NCI-H146 (cell line): ENCODE results near the gene ALDH1A2.
A peak's percentile ranks its signal among the peaks of the same experiment; 100 is the strongest.
"Not testable (repeated sequence)": the region's sequence is repeated elsewhere in the genome, so short reads cannot be mapped to it uniquely, and the experiment has no call there.

Experiments used
- DNase-seq: peaks from one replicate; lab custom pipeline; 2025; lab: John Stamatoyannopoulos, UW

The ALDH1A2 gene

GRCh38 chr15:58065445-58066041 lies at the start of gene ALDH1A2:
ALDH1A2 (minus strand) TSS chr15:58065711; CDS start chr15:58065650, 61 bp downstream.
- no peak for DNase-seq

- no peak for DNase-seq
These were observed 49.3 kb upstream of the ALDH1A2 start for GRCh38 chr15:58114812-58115211.

DNA sequence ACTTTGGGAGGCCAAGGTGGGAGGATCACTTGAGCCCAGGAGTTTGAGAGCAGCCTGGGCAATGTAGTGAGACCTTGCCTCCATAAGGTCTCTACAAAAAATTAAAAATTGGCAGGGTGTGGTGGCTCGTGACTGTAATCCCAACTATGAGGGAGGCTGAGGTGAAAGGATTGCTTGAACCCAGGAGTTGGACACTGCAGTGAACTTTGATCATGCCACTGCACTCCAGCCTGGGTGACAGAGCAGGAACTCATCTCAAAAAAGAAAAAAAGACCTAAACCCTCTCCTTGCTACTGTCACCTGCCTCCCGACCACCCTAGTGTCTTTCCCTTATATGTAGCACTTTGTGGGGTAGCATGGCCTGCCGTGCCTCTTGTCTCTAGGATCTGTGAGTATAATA lies 48.9 kb upstream of the ALDH1A2 start:
- DNase-seq = no peak

GRCh38 chr15:58113358-58113757 lies 47.8 kb upstream of the ALDH1A2 start:
- not testable (repeated sequence) for DNase-seq

DNA sequence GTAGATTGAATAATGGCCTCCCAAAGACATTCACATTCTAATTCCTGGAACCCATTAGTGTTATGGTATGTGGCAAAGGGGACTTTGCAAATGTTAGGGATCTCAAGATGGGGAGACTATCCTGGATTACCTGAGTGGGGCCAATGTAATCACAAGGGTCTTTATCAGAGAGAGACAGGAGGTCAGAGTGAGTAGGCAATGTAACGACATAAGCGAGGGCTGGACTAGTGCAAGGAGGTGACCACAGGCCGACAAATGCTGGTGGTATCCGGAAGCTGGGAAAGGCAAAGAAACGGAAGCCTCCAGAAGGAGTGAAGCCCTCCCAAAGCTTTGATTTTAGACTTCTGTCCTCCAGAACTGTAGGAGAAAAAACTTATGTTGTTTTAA lies 46.2 kb upstream of the ALDH1A2 start:
- DNase-seq = no peak

GRCh38 chr15:58110999-58111717 lies 45.6 kb upstream of the ALDH1A2 start:
- DNase-seq = no peak

DNA sequence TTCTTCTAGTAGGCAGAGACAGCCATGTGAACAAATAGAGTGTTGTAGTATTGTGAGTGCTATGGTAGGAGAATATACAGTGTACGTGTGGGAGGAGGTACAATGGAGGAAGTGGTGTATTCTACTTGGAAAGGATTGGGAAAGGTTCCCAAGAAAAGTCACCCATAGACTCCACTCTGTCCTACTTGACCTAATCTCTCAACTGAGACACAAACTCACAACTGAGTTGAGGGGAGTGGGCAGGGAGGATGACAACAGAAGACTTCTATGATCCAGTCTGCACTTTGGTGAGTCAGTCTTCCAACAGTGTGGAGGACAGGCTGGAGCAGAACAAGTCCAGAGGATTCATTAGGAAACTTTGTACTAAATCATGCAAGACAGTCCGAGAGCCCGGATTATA lies 43.9 kb upstream of the ALDH1A2 start:
- DNase-seq = no peak

GRCh38 chr15:58108117-58108516 lies 42.6 kb upstream of the ALDH1A2 start:
- no peak for DNase-seq

DNA sequence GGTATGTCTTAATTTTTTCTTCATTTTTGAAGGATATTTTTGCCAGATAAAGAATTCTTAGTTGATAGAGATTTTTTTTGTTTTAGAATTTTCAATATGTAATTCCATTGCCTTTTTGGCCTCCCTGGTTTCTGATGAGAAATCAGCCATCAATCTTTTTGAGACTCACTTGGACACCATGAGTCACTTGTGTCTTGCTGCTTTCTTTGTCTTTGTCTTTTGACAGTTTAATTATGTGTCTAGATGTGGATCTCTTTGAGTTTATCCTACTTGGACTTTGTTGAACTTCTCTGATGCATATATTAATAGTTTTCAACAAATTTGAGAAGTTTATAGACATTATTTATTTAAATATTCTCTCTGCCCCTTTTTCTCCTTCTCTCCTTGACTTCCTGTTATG lies 38.0 kb upstream of the ALDH1A2 start:
- no peak for DNase-seq

GRCh38 chr15:58096529-58097084 lies 31.1 kb upstream of the ALDH1A2 start:
- DNase-seq = no peak

DNA sequence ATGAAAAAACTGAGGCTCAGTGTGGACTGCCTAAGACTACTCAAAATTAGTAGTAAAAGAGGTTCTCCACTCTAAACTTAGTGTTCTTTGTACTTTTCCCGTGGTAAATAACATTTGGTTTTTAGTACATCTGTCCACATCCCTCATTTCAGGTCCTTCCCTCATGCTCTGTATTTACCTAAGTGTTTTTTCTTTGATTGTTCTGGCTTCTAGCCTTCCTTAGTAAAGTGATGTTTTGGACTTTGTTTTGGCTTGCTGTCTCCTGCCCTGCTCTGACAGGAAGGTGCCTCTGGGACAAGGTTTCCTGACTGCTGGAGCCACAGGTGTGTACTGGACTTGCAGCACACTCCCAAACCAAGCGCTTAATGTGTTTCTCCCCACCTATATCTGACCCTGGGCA lies 29.9 kb upstream of the ALDH1A2 start:
- no peak for DNase-seq

DNA sequence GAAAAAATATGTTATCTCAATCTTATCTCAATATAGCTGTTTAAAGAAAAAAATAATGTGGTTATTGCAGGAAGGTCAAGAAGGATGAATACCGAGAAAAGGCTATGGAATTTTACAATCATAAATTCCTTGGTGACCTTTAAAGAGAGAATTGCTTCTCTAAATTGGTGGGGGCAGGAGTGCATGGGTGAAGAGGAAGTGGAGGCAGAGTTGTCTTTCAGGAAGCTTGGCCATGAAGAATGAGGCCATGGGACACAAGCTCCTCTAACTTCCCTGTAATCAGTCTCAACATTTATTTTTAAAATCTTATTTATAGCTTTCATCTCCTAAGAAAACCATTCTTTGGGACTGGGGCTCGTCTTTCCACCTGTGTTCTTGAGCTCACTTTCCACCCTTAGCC lies 22.4 kb upstream of the ALDH1A2 start:
- no peak for DNase-seq

- no peak for DNase-seq
These were observed 21.0 kb upstream of the ALDH1A2 start for GRCh38 chr15:58086491-58086890.

- DNase-seq = no peak
These were observed 18.0 kb upstream of the ALDH1A2 start for GRCh38 chr15:58083526-58083925.

- DNase-seq = no peak
These were observed 16.4 kb upstream of the ALDH1A2 start for GRCh38 chr15:58081891-58082290.

GRCh38 chr15:58081456-58081855 lies 15.9 kb upstream of the ALDH1A2 start:
- no peak for DNase-seq

- not testable (repeated sequence) for DNase-seq
These were observed 15.4 kb upstream of the ALDH1A2 start for GRCh38 chr15:58080959-58081358.

GRCh38 chr15:58080398-58080797 lies 14.9 kb upstream of the ALDH1A2 start:
- DNase-seq = no peak

DNA sequence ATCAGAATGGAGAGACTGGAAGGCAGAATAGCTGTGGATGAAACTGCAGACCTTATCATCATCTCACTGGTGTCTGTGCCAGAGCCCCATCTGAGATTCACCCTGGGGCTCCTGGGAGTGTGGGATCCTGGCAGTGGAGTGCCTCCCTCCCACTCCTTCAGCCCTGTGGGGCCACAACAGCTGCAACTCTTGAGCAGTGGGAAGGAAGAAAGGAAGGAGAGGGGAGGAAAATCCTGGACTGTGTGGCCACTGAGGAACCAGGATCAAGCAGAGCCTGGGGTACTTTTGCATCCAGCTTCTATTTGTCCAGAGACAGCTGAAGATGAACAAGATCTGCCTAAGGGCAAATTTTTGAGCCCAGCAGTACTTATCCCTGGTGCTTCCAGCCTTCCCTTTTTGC lies 13.1 kb upstream of the ALDH1A2 start:
- no peak for DNase-seq

DNA sequence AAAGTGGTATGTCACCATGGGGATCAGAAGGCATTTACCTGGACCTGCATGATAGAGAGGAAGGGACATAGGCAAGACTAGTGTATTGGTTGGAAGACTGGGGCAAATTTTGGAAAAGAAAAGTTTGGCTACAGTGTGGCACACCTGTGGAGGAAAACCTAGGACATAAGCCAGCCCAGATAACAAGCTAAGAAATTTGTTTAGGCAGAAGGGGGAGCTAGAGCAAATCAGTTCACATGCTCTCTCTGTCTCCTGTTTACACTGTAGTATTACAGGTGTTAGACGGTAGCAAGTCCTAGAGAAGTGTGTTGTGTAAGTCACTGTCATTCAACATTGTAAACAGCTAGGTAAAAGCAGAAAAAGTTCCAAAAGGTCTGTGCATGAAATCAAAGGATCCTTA lies 11.9 kb upstream of the ALDH1A2 start:
- no peak for DNase-seq

- DNase-seq = no peak
These were observed 8.9 kb upstream of the ALDH1A2 start for GRCh38 chr15:58074452-58074851.

GRCh38 chr15:58070801-58071418 lies 5.4 kb upstream of the ALDH1A2 start:
- DNase-seq = peak; percentile 21

DNA sequence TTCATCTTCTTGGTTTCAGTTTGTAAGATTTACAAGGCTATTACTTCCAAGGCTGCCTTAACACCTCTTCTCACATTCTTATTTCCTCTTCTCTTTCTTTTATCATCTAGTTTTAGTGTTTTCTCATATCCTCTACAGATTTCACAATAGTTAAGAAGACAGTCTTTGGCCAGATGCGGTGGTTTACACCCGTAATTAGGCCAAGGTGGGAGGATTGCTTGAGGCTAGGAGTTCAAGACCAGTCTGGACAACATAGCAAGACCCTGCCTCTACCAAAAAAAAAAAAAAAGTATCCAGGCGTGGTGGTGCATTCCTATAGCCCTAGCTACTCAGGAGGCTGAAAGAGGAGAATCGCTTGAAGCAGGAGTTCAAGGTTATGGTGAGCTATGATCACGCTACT lies 3.5 kb upstream of the ALDH1A2 start:
- DNase-seq = no peak
